ENCODE data around the gene KLRC1.
A peak's percentile ranks its signal among the peaks of the same experiment; 100 is the strongest.
"Not testable (repeated sequence)": the region's sequence is repeated elsewhere in the genome, so short reads cannot be mapped to it uniquely, and the experiment has no call there.

Gene KLRC1

DNA sequence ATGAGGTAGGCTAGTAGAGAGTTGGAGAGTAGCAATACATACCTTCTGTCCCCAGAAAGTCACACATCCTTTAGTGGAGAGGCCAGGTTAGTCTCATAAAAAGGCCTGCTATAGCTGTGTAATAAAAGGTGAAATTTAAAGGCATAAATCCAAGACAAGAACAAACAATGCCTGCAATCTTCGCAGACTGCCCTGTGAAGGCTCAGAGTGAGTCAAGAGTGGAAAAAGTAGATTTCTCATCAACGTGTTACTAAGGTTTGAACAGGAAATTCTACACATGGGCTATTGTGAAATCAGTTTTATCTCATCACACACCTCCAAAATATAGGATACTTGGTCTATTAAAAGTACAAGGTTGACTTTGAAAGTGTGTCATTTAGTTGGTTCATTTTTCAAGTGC is at the start of gene KLRC1:
KLRC1 (minus strand) TSS at position 222 of the 400 bp plus-strand sequence. CDS start 2,221 bp downstream, outside the sequence.
- DNase-seq = no peak

DNA sequence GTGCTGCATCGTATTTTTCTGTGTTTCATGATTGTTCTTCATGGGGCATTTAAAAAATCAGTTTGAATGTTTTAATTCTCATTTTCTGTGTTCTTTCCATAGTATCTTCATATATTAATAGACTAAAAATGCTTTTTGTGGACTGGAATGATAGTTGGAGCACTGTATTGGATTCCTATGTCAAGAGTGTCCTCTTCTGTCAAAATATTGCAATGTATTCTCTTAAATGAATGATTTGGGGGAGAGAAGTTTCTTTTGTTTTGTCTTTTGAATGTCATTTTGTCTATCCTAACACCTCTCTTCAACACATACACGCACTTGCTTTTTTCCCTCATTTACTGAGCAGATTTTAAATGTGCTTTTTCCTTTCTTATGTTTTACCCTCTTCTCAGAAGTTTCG is 47.9 kb upstream of the KLRC1 start:
- peak; percentile 32 for DNase-seq

DNA sequence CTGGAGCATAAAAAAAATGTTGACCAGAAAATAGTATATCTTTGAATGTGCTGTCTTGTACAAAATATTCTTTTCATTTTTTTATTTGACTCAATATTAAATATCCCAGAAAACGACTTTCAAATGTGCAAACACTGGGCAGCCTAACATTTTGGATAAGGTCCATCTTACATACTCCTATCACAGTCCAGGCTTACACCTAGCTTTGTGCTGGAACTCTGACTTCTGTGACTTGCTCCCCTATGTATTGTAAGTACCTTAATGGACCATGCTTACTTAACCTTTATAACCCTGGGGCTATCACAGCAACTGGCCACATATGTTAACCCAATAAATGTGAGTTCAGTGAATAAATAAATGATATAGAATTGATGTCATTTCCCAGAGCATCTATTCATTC is 44.9 kb upstream of the KLRC1 start:
- no peak for DNase-seq

DNA sequence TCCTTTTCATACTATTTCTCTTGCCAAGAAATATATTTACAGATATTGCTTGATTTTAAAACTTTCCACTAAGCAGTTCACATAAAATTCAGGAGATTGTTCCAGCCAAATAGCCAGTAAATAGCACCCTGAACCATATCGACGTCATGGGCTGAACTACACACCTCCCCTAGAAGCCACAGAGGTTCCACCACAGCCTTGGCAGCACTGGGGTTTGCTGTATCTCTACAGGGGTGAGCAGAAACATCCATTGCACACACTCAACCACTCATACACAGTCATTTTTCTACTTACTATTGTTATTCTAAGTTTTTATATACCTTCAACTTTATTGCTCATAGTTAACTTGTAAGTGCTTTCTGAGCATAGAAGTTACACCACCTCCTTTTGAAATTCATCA is 44.4 kb upstream of the KLRC1 start:
- no peak for DNase-seq

DNA sequence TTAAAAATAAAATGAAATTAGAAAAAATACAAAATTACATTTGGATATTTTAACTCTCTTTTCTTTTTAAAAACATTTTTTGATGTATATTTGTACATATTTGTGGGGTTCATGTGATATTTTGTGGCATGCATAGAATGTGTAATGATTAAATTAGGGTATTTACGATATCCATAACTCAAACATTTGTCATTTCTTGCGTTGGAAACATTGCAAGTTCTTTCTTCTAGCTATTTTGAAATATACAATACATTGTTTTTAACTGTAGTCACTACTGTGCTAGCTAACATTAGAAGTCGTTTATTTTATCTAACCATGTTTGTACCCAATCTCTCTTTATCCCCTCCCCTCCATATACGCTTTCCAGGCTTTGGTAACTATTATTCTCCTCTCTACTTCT is 38.6 kb upstream of the KLRC1 start:
- DNase-seq = no peak

DNA sequence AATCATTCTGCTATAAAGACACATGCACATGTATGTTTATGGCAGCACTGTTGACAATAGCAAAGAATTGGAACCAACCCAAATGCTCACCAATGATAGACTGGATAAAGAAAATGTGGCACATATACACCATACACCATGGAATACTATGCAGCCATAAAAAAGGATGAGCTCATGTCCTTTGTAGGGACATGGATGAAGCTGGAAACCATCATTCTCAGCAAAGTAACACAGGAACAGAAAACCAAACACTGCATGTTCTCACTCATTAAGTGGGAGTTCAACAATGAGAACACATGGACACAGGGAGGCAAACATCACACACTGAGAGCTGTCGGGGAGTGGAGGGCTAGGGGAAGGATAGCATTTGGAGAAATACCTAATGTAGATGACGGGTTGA is 34.2 kb upstream of the KLRC1 start:
- DNase-seq = not testable (repeated sequence)

DNA sequence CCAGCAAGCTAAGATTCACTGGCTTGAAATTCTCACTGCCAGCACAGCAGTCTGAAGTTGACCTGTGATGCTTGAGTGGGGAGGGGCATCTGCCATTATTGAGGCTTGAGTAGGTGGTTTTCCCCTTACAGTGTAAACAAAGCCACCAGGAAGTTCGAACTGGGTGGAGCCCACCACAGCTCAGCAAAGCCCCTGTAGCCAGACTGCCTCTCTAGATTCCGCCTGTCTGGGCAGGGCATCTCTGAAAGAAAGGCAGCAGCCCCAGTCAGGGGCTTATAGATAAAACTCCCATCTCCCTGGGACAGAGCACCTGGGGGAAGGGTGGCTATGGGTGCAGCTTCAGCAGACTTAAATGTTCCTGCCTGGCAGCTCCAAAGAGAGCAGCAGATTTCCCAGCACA is 28.7 kb upstream of the KLRC1 start:
- DNase-seq = not testable (repeated sequence)

DNA sequence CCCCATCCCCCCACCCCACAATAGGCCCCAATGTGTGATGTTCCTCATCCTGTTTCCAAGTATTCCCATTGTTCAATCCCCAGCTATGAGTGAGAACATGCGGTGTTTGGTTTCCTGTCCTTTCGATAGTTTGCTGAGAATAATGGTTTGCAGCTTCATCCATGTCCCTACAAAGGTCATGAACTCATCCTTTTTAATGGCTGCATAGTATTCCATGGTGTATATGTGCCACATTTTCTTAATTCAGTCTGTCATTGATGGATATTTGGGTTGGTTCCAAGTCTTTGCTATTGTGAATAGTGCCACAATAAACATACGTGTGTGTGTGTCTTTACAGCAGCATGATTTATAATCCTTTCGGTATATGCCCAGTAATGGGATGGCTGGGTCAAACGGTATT is 19.6 kb upstream of the KLRC1 start:
- DNase-seq = not testable (repeated sequence)

DNA sequence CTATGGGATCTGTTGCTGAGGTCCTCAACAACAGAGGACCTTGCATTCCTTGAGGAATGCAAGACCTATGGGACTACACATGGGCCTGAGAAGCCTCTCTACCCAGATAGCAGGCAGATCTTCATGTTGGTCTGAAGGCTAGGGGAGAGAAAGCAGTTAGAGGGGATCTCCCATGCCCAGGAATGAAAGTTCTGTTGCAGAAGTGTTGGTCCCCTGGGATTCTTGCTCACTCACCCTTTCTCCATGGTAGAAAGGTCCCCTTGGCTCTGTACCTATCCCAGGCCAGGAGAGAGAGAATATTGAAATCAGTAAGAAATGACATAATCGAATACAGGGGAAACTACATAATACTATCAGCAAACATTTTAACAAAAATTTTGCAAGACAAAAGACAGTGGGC is 16.5 kb upstream of the KLRC1 start:
- no peak for DNase-seq

DNA sequence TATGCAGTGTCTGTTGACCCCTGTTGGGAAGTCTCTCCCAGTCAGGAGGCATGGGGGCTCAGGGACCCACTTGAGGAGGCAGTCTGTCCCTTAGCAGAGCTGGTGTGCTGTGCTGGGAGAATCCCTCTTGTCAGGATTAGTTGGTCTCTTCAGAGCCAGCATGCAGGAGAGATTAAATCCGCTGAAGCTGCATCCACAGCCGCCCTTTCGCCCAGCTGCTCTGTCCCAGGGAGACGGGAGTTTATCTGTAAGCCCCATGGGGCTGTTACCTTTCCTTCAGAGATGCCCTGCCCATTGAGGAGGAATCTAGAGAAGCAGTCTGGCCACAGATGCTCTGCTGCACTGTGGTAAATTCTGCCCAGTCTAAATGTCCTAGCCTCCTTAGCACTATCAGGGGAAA is 13.1 kb upstream of the KLRC1 start:
- DNase-seq = no peak

DNA sequence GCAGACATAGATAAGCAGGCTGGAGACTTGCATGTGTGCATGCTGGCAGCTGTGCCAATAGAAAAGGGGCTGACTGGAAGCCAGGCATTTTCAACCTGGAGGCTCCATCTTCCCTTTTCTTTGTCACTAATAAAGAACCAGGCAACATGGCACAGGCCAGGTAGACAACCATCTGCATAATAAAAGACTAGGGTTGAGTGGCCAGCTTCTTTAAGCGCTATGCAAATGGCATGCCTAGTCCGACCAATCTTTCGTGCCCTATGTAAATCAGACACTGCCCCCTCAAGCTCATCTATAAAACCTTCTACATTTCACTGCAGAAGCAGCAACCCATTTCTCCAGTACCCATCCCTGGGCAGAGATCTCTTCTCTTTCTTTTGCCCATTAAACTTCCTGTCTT is 4.6 kb upstream of the KLRC1 start:
- DNase-seq = peak; percentile 44

DNA sequence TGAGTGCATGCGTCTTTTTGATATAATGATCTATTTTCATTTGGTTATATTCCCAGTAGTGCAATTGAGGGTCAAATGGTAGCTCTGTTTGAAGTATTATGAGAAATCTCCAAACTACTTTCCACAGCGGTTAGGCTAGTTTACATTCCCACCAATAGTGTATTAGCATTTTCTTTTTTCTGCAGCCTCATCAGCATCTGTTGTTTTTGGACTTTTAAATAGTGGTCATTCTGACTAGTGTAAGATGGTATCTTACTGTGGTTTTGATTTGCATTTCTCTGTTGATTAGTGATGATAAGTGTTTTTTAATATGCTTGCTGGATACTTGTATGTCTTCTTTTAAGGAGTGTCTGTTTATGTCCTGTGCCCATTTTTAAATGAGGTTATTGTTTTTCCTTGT is 3.7 kb upstream of the KLRC1 start:
- no peak for DNase-seq

DNA sequence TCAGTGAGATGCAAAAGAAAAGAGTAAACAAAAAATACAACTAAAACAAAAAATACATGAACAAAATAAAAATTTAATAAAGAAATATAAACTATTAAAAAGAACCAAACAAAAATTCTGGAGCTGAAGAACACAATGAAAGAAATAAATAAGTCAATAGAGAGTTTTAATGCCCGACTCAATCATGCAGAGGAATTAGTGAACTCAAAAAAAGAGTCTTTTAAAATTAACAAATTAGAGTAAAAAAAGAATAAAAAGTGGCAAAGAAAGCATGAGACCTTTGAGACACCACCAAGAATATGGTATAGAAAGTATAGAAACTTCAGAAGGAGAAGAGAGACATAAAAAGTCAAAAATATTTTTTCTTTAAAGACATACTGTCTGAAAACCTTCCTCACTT is 2.6 kb upstream of the KLRC1 start:
- DNase-seq = no peak

DNA sequence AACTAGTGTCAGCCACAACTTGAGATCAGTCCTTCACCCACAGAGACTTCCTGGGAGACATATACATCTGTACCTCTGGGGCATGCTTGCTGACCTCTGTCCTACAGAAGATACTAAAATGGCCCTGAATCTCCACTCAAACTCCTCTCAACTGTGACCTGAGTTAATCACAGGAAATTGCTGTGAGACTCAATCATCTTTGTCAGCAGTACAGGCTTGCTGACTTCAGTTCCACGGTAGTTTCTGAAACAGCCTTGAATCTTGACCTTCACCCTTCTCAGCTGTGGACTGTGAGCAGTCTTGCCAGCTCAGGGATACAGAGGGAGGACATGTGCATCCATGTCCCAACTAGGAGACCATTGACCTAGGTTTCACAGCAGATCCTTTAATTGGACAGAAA is 1.4 kb upstream of the KLRC1 start:
- no peak for DNase-seq

DNA sequence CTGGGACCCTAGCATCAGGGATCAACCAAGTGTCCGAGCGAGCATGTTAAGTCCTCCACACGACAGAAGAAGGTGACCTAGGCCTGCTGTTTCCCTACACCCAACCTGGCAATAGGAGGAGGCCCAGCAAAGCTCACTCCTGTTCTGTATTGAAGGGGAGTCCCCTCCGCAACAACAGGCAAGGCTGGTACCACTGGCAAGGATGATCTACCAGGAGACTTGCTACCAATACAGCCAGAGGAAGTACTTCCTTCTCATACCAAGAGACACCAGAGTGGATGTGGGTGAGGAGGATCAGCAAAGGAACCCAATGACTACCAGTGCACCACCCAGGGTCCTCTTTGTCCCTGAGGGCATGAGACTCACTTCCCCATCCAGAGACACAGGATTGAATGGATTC is 4.9 kb downstream of the KLRC1 start:
- DNase-seq = no peak

DNA sequence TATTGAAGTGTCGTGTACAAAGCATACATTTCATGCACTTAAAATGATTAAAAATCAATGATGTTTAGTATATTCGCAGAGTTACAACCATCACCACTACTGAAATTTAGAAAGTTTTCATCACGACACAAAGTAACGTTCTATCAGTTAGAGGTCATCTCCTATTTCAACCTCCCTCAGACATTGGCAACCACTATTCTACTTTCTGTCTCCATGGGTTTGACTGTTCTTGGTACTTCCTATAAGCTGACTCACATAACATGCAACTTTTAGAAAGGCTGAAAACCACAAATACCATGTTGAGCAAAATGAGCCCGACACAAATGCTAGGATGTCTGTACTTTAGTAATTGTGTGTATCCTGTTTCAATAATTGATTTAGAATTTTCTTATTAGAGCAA is 7.1 kb downstream of the KLRC1 start:
- DNase-seq = not testable (repeated sequence)

DNA sequence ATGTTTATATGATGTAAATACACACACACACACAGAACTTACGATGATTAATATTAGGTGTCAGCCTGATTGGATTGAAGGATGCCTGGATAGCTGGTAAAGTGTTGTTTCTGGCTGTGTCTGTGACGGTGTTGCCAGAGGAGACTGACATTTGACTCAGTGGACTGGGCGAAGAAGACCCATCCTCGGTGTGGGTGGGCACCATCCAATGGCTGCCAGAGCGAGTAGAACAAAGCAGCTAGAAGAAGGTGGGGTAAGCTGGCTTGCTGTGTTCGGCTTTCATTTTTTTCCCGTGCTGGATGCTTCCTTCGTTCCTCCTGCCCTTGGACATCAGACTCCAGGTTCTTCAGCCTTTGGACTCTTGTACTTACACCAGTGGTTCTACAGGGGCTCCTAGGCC is 12.0 kb downstream of the KLRC1 start:
- DNase-seq = peak; percentile 6

DNA sequence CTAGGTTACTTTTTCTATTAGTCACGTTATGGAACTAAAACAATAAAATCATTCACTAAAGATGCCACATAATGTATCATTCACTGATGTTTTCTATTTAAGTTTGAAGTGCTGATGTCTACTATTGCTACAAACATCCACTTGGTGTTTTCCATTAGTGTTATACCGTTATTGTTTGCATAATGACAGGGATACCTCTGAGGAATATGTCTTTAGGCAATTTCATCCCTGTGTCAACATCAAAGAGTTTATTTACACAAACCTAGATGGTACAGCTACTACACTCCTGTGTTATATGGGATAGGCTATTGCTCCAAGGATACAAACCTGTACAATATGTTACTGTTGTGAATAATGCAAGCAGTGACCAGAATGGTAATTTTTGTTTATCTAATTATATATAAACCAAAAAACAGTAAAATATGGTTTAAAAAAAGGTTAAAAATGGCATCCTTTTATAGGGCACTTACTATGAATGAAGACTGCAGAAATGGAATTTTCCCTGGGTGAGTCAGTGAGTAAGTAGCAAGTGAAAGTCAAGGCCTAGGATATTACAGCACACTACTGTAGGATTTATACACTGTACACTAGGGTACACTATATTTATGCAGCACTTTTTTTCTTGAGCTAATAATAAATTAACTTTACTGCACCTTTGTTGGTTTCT is 13.4 kb downstream of the KLRC1 start:
- peak; percentile 78 for DNase-seq

DNA sequence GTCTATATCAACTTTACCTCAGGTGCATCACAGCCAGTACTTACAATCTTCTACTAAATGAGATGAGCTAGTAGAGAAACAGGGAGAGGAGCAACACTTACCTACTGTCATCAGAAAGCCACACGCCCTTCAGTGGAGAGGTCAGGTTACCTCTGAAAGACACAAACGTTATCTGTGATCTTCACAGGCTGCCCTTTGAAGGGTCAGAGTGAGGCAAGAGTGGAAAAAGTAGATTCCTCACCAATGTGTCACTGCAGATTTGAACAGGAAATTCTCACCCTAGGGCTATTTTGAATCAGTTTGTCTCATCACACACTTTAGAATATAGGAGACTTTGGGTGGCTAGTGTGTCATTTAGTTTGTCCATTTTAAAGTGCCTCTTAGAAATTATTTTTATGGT is 15.6 kb downstream of the KLRC1 start:
- DNase-seq = not testable (repeated sequence)

DNA sequence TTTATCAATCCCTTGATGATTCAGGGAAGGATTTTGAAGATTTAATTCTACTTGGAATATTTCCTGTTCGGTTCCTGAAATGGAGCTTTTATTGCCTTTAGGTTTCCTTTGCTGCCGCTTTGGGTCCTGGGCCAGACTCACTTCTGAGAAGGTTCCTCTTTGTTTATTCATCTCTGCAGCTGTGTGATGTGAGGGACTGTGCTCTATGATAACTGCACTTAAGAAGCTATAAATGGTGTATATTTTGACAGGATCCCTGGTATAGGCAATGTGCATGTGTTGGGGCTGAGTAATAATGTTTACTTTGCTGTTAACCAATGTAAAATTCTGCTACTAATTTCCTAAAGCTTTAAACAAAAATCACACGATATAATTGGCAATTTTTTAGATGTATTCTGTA is 17.4 kb downstream of the KLRC1 start, which contains the start of gene KLRC2:
KLRC2 (minus strand) TSS at position 195 of the 400 bp plus-strand sequence; CDS start at position 171, 24 bp downstream.
- DNase-seq = peak; percentile 57

DNA sequence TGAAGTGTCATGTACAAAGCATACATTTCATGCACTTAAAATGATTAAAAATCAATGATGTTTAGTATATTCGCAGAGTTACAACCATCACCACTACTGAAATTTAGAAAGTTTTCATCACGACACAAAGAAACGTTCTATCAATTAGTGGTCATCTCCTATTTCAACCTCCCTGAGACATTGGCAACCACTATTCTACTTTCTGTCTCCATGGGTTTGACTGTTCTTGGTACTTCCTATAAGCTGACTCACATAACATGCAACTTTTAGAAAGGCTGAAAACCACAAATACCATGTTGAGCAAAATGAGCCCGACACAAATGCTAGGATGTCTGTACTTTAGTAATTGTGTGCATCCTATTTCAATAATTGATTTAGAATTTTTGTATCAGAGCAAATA is 22.6 kb downstream of the KLRC1 start:
- not testable (repeated sequence) for DNase-seq

DNA sequence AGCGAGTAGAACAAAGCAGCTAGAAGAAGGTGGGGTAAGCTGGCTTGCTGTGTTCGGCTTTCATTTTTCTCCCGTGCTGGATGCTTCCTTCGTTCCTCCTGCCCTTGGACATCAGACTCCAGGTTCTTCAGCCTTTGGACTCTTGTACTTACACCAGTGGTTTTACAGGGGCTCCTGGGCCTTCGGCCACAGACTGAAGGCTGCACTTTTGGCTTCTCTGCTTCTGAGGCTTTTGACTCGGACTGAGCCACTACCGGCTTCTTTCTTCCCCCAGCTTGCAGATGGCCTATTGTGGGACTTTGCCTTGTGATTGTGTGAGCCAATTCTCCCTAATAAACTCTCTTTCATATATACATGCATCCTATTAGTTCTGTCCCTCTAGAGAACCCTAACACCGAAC is 27.2 kb downstream of the KLRC1 start:
- DNase-seq = peak; percentile 19

DNA sequence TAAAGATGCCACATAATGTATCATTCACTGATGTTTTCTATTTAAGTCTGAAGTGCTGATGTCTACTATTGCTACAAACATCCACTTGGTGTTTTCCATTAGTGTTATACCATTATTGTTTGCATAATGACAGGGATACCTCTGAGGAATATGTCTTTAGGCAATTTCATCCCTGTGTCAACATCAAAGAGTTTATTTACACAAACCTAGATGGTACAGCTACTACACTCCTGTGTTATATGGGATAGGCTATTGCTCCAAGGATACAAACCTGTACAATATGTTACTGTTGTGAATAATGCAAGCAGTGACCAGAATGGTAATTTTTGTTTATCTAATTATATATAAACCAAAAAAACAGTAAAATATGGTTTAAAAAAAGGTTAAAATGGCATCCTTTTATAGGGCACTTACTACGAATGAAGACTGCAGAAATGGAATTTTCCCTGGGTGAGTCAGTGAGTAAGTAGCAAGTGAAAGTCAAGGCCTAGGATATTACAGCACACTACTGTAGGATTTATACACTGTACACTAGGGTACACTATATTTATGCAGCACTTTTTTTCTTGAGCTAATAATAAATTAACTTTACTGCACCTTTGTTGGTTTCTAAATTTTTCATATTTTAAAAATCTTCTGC is 28.8 kb downstream of the KLRC1 start:
- DNase-seq = peak; percentile 42

DNA sequence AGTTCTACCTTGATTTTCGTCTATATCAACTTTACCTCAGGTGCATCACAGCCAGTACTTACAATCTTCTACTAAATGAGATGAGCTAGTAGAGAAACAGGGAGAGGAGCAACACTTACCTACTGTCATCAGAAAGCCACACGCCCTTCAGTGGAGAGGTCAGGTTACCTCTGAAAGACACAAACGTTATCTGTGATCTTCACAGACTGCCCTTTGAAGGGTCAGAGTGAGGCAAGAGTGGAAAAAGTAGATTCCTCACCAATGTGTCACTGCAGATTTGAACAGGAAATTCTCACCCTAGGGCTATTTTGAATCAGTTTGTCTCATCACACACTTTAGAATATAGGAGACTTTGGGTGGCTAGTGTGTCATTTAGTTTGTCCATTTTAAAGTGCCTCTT is 31.0 kb downstream of the KLRC1 start:
- not testable (repeated sequence) for DNase-seq

DNA sequence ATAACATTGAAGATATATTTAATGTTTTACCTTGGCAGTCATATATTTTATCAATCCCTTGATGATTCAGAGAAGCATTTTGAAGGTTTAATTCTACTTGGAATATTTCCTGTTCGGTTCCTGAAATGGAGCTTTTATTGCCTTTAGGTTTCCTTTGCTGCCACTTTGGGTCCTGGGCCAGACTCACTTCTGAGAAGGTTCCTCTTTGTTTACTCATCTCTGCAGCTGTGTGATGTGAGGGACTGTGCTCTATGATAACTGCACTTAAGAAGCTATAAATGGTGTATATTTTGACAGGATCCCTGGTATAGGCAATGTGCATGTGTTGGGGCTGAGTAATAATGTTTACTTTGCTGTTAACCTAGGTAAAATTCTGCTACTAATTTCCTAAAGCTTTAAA is 32.8 kb downstream of the KLRC1 start, which contains the start of gene KLRC3:
KLRC3 (minus strand) TSS at position 262 of the 400 bp plus-strand sequence; CDS start at position 217, 45 bp downstream.
- peak; percentile 49 for DNase-seq

All from NCI-H146 (cell line).